SK-N-SH treated with all-trans-retinoic acid at 6 μM for 48 hours (cell line): Measurements from ENCODE around the gene OASL.

Source experiments
- ARNTL ChIP-seq: fragments of 450-650 bp; formaldehyde crosslinking; IDR thresholded peaks from 2 replicates; pipeline ENCODE4 v1.5.0; 2020; ENCODE audit warnings: low read depth, mild to moderate bottlenecking, moderate library complexity, borderline replicate concordance
- CSDC2 ChIP-seq: fragments of 250-450 bp; sonication (Bioruptor Pico); IDR thresholded peaks from 2 replicates; pipeline ENCODE4 v1.5.0; 2020; ENCODE audit warnings: mild to moderate bottlenecking, moderate library complexity
- OSR1 ChIP-seq: fragments of 250-450 bp; sonication (Bioruptor Pico); IDR thresholded peaks from 2 replicates; pipeline ENCODE4 v1.8.0; 2022; ENCODE audit warnings: moderate library complexity, mild to moderate bottlenecking, inconsistent platforms
- PATZ1 ChIP-seq: fragments of 250-450 bp; sonication (Bioruptor Pico); IDR thresholded peaks from 2 replicates; pipeline ENCODE4 v1.8.0; 2020; ENCODE audit warnings: mild to moderate bottlenecking, moderate library complexity, borderline replicate concordance
- PPARA ChIP-seq: fragments of 250-450 bp; sonication (Bioruptor Pico); IDR thresholded peaks from 2 replicates; pipeline ENCODE4 v1.5.0; 2020; ENCODE audit warnings: mild to moderate bottlenecking, borderline replicate concordance
- RARB ChIP-seq: fragments of 250-450 bp; sonication (Bioruptor Pico); IDR thresholded peaks from 2 replicates; pipeline ENCODE4 v1.8.0; 2021; ENCODE audit warnings: mild to moderate bottlenecking, moderate library complexity
- TCF4 ChIP-seq: fragments of 250-450 bp; sonication (Bioruptor Pico); IDR thresholded peaks from 2 replicates; pipeline ENCODE4 v1.8.0; 2021; ENCODE audit warnings: mild to moderate bottlenecking, moderate library complexity, borderline replicate concordance
- ZFP30 ChIP-seq: fragments of 450-650 bp; formaldehyde crosslinking; IDR thresholded peaks from 2 replicates; pipeline ENCODE4 v1.5.0; 2022; ENCODE audit warnings: mild to moderate bottlenecking, moderate library complexity

- TF ChIP-seq TCF4 (no peak), PPARA (CRISPR knock-in tag) (no peak), ZFP30 (CRISPR knock-in tag) (no peak), CSDC2 (CRISPR knock-in tag) (no peak), PATZ1 (no peak), ARNTL (no peak), OSR1 (CRISPR knock-in tag) (no peak), RARB (CRISPR knock-in tag) (no peak)
Observed at GRCh38 chr12:121015825-121016766, 22.9 kb downstream of the OASL start, which contains the start of gene C12orf43.
